SU-DHL-6 (cell line): ENCODE measurements around the gene ASTN2.

Source experiments
- H2AFZ ChIP-seq: fragments of 200-600 bp; sonication (generic); 2 replicates; pipeline ENCODE4 v1.6.1; 2014; ENCODE audit warnings: low read depth, mild to moderate bottlenecking, moderate library complexity, mixed read lengths, antibody characterized with exemption, low read length; ENCODE audit not compliant: severe bottlenecking
- H3F3A ChIP-seq: fragments of 200-600 bp; shearing (Covaris generic); 2 replicates; pipeline ENCODE4 v1.6.0; 2016; ENCODE audit warnings: antibody characterized with exemption, mild to moderate bottlenecking; ENCODE audit not compliant: insufficient read depth
- H3K27ac ChIP-seq: fragments of 200-600 bp; sonication (generic); 2 replicates; pipeline ENCODE4 v1.5.1; 2016; ENCODE audit warnings: low read depth, mild to moderate bottlenecking, low read length, moderate library complexity, mixed read lengths
- H3K27me3 ChIP-seq: fragments of 200-600 bp; sonication (generic), shearing (Covaris generic); 2 replicates; pipeline ENCODE4 v1.6.0; 2014; ENCODE audit warnings: mild to moderate bottlenecking, low read length
- H3K36me3 ChIP-seq: fragments of 200-600 bp; sonication (generic); 2 replicates; pipeline ENCODE4 v1.6.1; 2014; ENCODE audit warnings: mild to moderate bottlenecking, low read length, mixed read lengths
- H3K4me2 ChIP-seq: fragments of 300-600, 200-600 bp; shearing (Covaris generic), sonication (generic); 2 replicates; pipeline ENCODE4 v1.6.0; 2014; ENCODE audit warnings: low read length, low read depth, mild to moderate bottlenecking; ENCODE audit not compliant: poor library complexity, severe bottlenecking
- H3K4me3 ChIP-seq: fragments of 200-600 bp; sonication (generic); 2 replicates; pipeline ENCODE4 v1.5.1; 2014; ENCODE audit warnings: antibody characterized with exemption, low read length, mild to moderate bottlenecking, mixed read lengths; ENCODE audit not compliant: insufficient read depth, poor library complexity, severe bottlenecking
- H3K79me2 ChIP-seq: fragments of 200-600 bp; sonication (generic); 2 replicates; pipeline ENCODE4 v1.6.1; 2014; ENCODE audit warnings: mild to moderate bottlenecking, low read length, moderate library complexity; ENCODE audit not compliant: insufficient read depth
- H3K9ac ChIP-seq: fragments of 200-600 bp; sonication (generic); 2 replicates; pipeline ENCODE4 v1.7.0; 2014; ENCODE audit warnings: mild to moderate bottlenecking, low read length
- H3K9me2 ChIP-seq: fragments of 200-600 bp; sonication (generic); replicated peaks from 2 replicates; pipeline ENCODE4 v1.6.1; 2014; ENCODE audit warnings: low read length; ENCODE audit not compliant: insufficient read depth
- H3K9me3 ChIP-seq: fragments of 200-600 bp; sonication (generic); 2 replicates; pipeline ENCODE4 v1.6.1; 2014; ENCODE audit warnings: low read length, mixed read lengths; ENCODE audit not compliant: insufficient read depth
- H4K20me1 ChIP-seq: fragments of 200-600 bp; sonication (generic); 2 replicates; pipeline ENCODE4 v1.6.1; 2014; ENCODE audit warnings: low read depth, mild to moderate bottlenecking, antibody characterized with exemption, low read length, moderate library complexity, mixed read lengths
- EZH2phosphoT487 ChIP-seq: fragments of 200-600 bp; sonication (generic), shearing (Covaris generic); conservative IDR thresholded peaks from 2 replicates; pipeline ENCODE4 v1.6.1; 2018; ENCODE audit warnings: mild to moderate bottlenecking, antibody characterized with exemption, low read length, moderate library complexity, mixed read lengths
- TF ChIP-seq, protein P1 (sequence below): fragments of 200-600 bp; sonication (generic); IDR thresholded peaks from one replicate; pipeline ENCODE4 v1.5.1; 2017; ENCODE audit warnings: antibody characterized with exemption, mild to moderate bottlenecking, low read length, moderate library complexity; ENCODE audit not compliant: insufficient read depth, poor library complexity, severe bottlenecking

Gene ASTN2

DNA sequence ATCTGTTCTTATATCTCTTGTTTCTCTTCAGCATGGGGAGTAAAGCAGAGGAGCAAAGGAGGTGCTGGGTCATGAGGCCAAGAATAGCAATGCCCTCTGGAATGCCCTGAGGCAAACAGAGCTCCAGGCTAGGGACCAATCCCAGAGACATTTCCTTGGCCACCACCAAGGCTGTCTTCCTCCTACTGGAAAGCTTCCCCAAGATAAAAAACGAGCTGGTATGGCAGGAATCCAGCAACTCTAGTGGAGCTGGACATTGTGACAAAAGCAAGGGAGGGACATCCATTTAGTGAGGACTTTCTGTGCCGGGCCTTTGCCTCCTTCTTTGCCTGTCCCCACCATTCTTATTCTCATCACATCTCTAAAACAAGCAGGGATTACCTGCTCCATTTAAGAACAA lies 161.6 kb downstream of the ASTN2 start:
- Histone ChIP-seq H3K9me2 (no peaks in the 10 kb centered on the region), H3K79me2 (no peaks in the 10 kb centered on the region), H3K4me3 (no peak overlapping the region), H3K4me2 (no peak overlapping the region), H3K27me3 (no peaks in the 10 kb centered on the region), H3K27ac (no peak overlapping the region), H4K20me1 (no peaks in the 10 kb centered on the region), H3K9ac (no peak overlapping the region), H3K36me3 (no peaks in the 10 kb centered on the region), H3F3A (no peaks in the 10 kb centered on the region), H2AFZ (no peak overlapping the region), H3K9me3 (no peaks in the 10 kb centered on the region)
- TF ChIP-seq EZH2phosphoT487, result no peak
- TF ChIP-seq, protein P1, sequence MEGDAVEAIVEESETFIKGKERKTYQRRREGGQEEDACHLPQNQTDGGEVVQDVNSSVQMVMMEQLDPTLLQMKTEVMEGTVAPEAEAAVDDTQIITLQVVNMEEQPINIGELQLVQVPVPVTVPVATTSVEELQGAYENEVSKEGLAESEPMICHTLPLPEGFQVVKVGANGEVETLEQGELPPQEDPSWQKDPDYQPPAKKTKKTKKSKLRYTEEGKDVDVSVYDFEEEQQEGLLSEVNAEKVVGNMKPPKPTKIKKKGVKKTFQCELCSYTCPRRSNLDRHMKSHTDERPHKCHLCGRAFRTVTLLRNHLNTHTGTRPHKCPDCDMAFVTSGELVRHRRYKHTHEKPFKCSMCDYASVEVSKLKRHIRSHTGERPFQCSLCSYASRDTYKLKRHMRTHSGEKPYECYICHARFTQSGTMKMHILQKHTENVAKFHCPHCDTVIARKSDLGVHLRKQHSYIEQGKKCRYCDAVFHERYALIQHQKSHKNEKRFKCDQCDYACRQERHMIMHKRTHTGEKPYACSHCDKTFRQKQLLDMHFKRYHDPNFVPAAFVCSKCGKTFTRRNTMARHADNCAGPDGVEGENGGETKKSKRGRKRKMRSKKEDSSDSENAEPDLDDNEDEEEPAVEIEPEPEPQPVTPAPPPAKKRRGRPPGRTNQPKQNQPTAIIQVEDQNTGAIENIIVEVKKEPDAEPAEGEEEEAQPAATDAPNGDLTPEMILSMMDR, result no peak

DNA sequence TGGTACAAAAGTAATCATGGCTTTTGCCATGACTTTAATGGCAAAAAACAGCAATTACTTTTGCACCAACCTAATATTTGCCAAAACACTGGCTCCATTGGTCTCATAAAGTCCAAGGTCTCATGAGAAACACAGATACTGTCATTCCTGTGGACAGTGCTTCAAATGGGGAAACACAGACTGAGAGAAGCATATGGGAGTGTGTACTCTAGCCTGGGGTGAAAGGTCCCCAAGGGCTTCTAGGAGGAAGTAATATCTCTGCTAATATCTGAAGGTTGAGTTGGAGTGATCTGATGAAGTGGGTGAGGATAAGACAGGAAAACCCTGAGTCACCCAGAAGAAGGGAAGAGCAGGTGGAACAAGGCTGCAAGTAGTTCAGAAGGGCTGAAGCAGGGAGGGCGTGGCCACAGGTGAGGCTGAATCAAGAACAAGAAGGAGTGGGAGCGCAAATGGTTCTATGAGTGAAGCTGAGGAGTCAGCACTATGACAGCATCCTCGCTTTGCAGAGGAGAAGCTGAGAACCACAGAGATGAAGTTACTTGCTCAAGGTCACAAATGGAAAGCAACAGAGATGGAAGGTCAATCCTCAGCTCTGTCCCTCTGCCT lies 164.1 kb downstream of the ASTN2 start:
- Histone ChIP-seq H4K20me1 (no peaks in the 10 kb centered on the region), H3K36me3 (no peaks in the 10 kb centered on the region), H3K4me3 (no peak overlapping the region), H3K27ac (no peak overlapping the region), H3K9ac (no peak overlapping the region), H3K4me2 (no peak overlapping the region), H3K9me2 (no peaks in the 10 kb centered on the region), H3K79me2 (no peaks in the 10 kb centered on the region), H3K9me3 (no peaks in the 10 kb centered on the region), H2AFZ (no peak overlapping the region), H3K27me3 (no peaks in the 10 kb centered on the region), H3F3A (no peaks in the 10 kb centered on the region)
- TF ChIP-seq, protein P1, result no peak
- no peak for TF ChIP-seq EZH2phosphoT487

DNA sequence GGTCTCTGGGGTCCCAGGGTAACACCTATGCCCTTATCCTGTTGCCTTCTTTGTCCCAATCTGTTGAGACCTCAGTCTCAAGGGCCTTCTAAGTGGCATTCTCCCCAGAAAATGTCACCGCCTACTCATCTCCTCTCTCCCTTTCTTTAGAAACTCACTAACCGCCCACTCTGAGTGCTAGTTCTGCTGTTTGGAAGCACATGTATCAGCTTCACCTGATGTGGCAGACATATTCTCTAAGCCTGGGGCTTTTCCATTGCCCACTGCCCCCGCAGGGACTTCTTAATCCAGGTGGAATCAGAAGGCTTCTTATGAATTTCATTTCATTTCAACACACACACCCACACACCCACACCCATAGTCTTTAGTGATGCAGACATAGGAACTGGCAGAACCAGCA lies 165.1 kb downstream of the ASTN2 start:
- H3K9me2 ChIP-seq, result no peaks in the 10 kb centered on the region
- no peaks in the 10 kb centered on the region for H3K36me3 ChIP-seq
- no peak for TF ChIP-seq EZH2phosphoT487
- TF ChIP-seq, protein P1, result no peak
- no peaks in the 10 kb centered on the region for H3K27me3 ChIP-seq
- H3F3A ChIP-seq, result no peaks in the 10 kb centered on the region
- no peak overlapping the region for H2AFZ ChIP-seq
- no peaks in the 10 kb centered on the region for H3K9me3 ChIP-seq
- no peak overlapping the region for H3K4me3 ChIP-seq
- H3K79me2 ChIP-seq, result no peaks in the 10 kb centered on the region
- H4K20me1 ChIP-seq, result no peaks in the 10 kb centered on the region
- H3K4me2 ChIP-seq, result no peak overlapping the region
- H3K9ac ChIP-seq, result no peak overlapping the region
- H3K27ac ChIP-seq, result no peak overlapping the region
